ENCODE results near the gene ERGIC2. TPM values are rescaled to one million over a fixed set of nuclear protein-coding genes. Genes with fewer than 3 reads are reported as not detected.

The ERGIC2 gene
- total and polyA plus RNA-seq, 4 donors = 39.5 to 70.5 (median 48.7) TPM

GRCh38 chr12:29365091-29365490 lies 15.9 kb downstream of the ERGIC2 start:
- WGBS, 2 donors = 97 to 100% methylated on average over 2 of the region's 2 CpGs
- TF ChIP-seq CTCF (IDR thresholded peaks at IDR 0.05; ENCODE audit: control extremely low read depth, extremely low read depth) = no peak
- Histone ChIP-seq H3K9ac (ENCODE audit: insufficient read depth in 1 of 2, low read length in 2 of 2) (no peak overlapping the region), H3K27ac (ENCODE audit: low read depth in 1 of 2, low read length in 1 of 2) (no peak overlapping the region), H3K9me3 (ENCODE audit: control insufficient read depth in 4 of 4, insufficient read depth in 3 of 4, low read length in 3 of 4) (no peaks in the 10 kb centered on the region), H3K36me3 (ENCODE audit: control insufficient read depth in 4 of 4, insufficient read depth in 4 of 4, low read length in 4 of 4) (peaks cover 0 to 27% (median 15%) of the 10 kb centered on the region in 4 donors), H3K4me3 (no peak overlapping the region), H3K27me3 (ENCODE audit: control insufficient read depth in 3 of 3, insufficient read depth in 3 of 3, low read length in 2 of 3) (no peaks in the 10 kb centered on the region), H3K4me1 (ENCODE audit: control insufficient read depth in 5 of 5, insufficient read depth in 5 of 5, low read length in 5 of 5) (no peaks in the 10 kb centered on the region)
- ATAC-seq (ENCODE audit: insufficient read depth, low FRiP score) (no peak), DNase-seq (no peak)

GRCh38 chr12:29354954-29355353 lies 26.0 kb downstream of the ERGIC2 start:
- no peak overlapping the region for H3K27ac ChIP-seq (ENCODE audit: low read depth in 1 of 2, low read length in 1 of 2)
- no peaks in the 10 kb centered on the region for H3K27me3 ChIP-seq (ENCODE audit: control insufficient read depth in 3 of 3, insufficient read depth in 3 of 3, low read length in 2 of 3)
- H3K36me3 ChIP-seq (ENCODE audit: control insufficient read depth in 4 of 4, insufficient read depth in 4 of 4, low read length in 4 of 4) = peaks cover 1 to 18% (median 4%) of the 10 kb centered on the region in 4 donors
- H3K9ac ChIP-seq (ENCODE audit: insufficient read depth in 1 of 2, low read length in 2 of 2) = no peak overlapping the region
- no peak overlapping the region for H3K4me3 ChIP-seq
- peaks cover 0 to 4% (median 0%) of the 10 kb centered on the region in 5 donors for H3K4me1 ChIP-seq (ENCODE audit: control insufficient read depth in 5 of 5, insufficient read depth in 5 of 5, low read length in 5 of 5)
- 90 to 100% methylated on average over 1 of the region's 1 CpG for WGBS, 2 donors
- no peaks in the 10 kb centered on the region for H3K9me3 ChIP-seq (ENCODE audit: control insufficient read depth in 4 of 4, insufficient read depth in 3 of 4, low read length in 3 of 4)
- TF ChIP-seq CTCF (IDR thresholded peaks at IDR 0.05; ENCODE audit: control extremely low read depth, extremely low read depth) = no peak
- DNase-seq = no peak
- no peak for ATAC-seq (ENCODE audit: insufficient read depth, low FRiP score)

- ATAC-seq (ENCODE audit: insufficient read depth, low FRiP score) (no peak), DNase-seq (peak in 2 of 3 donors; percentile 68 to 72)
- no peaks in the 10 kb centered on the region for H3K27me3 ChIP-seq (ENCODE audit: control insufficient read depth in 3 of 3, insufficient read depth in 3 of 3, low read length in 2 of 3)
- no peak overlapping the region for H3K9ac ChIP-seq (ENCODE audit: insufficient read depth in 1 of 2, low read length in 2 of 2)
- peaks cover 0 to 19% (median 3%) of the 10 kb centered on the region in 4 donors for H3K36me3 ChIP-seq (ENCODE audit: control insufficient read depth in 4 of 4, insufficient read depth in 4 of 4, low read length in 4 of 4)
- TF ChIP-seq CTCF (IDR thresholded peaks at IDR 0.05; ENCODE audit: control extremely low read depth, extremely low read depth) = no peak
- H3K4me3 ChIP-seq = no peak overlapping the region
- peaks cover 0 to 5% (median 0%) of the 10 kb centered on the region in 5 donors for H3K4me1 ChIP-seq (ENCODE audit: control insufficient read depth in 5 of 5, insufficient read depth in 5 of 5, low read length in 5 of 5)
- no peaks in the 10 kb centered on the region for H3K9me3 ChIP-seq (ENCODE audit: control insufficient read depth in 4 of 4, insufficient read depth in 3 of 4, low read length in 3 of 4)
- H3K27ac ChIP-seq (ENCODE audit: low read depth in 1 of 2, low read length in 1 of 2) = no peak overlapping the region
Observed at GRCh38 chr12:29350080-29350479, 30.9 kb downstream of the ERGIC2 start.
